HepG2 (cell line): ENCODE data around the gene OS9. TPM values are rescaled to one million over a fixed set of nuclear protein-coding genes. Genes with fewer than 3 reads are reported as not detected.
A peak's percentile ranks its signal among the peaks of the same experiment; 100 is the strongest.

Experiments
- ATAC-seq: fragments of 200-7000 bp; cut with Tn5 transposase; 3 replicates; pipeline ENCODE4 v1.9.1; 2020; ENCODE audit warnings: mild to moderate bottlenecking, moderate library complexity
- BruUV-seq: library from RNA; stranded (reverse); fragments of 400-500 nt; replicated peaks from 2 replicates; lab custom pipeline; 2021; lab: Mats Ljungman, UMichigan
- CTCF ChIA-PET: fragments of 300-600 bp; formaldehyde crosslinking; extraction: SDS; loops from one replicate; lab custom pipeline; 2021; ENCODE audit warnings: low total read pairs, inconsistent platforms, low intra/inter-chr PET ratio; lab: Yijun Ruan, JAX
- POLR2A ChIA-PET: fragments of 350-600 bp; sonication (Branson Sonifier 250); formaldehyde crosslinking; loops from one replicate; lab custom pipeline; 2020; ENCODE audit warnings: antibody characterized with exemption, inconsistent platforms; lab: Yijun Ruan, JAX
- DNase-seq: peaks from one replicate; pipeline ENCODE4 v3.0.0-alpha.2; 2015; ENCODE audit warnings: low spot score
- FAIRE-seq: peaks from 3 replicates; lab custom pipeline; 2011; peaks lifted over from hg19 to GRCh38; lab: Jason Lieb, UNC
- H2AFZ ChIP-seq: one replicate; pipeline ENCODE4 v1.6.1; 2011; ENCODE audit warnings: low read length, inconsistent platforms
- H3K27ac ChIP-seq: fragments of 300-600 bp; 3 replicates; pipeline ENCODE4 v1.8.0; 2011; ENCODE audit warnings: mixed run types, mild to moderate bottlenecking, mixed read lengths, low read length, inconsistent platforms; ENCODE audit not compliant: insufficient read depth; ENCODE audit errors: extremely low read length
- H3K27me3 ChIP-seq, 2 experiments: fragments of 200-600 bp in 1 of 2; 2 replicates in 1 of 2; 3 replicates in 1 of 2; pipeline versions ENCODE4 v1.6.0 to v1.8.0; 2011; ENCODE audit warnings: low read length in 2 of 2, mild to moderate bottlenecking in 2 of 2, moderate library complexity in 2 of 2, inconsistent platforms in 1 of 2; ENCODE audit not compliant: insufficient read depth in 2 of 2, control insufficient read depth in 1 of 2
- H3K36me3 ChIP-seq, 2 experiments: fragments of 200-600 bp in 1 of 2; replicated peaks in 1 of 2; 2 replicates in 1 of 2; 3 replicates in 1 of 2; pipeline versions ENCODE4 v1.5.1 to v1.8.0; 2011; ENCODE audit warnings: low read length in 2 of 2, inconsistent platforms in 1 of 2; ENCODE audit not compliant: insufficient read depth in 2 of 2, control insufficient read depth in 1 of 2
- H3K4me1 ChIP-seq: 2 replicates; pipeline ENCODE4 v1.5.1; 2012; ENCODE audit warnings: low read length, inconsistent platforms; ENCODE audit not compliant: insufficient read depth
- H3K4me2 ChIP-seq: 2 replicates; pipeline ENCODE4 v1.6.0; 2011; ENCODE audit warnings: low read depth, low read length, inconsistent platforms
- H3K4me3 ChIP-seq, 3 experiments: fragments of 200-600 bp in 1 of 3; sonication (generic), shearing (Covaris generic) in 1 of 3; replicated peaks in 1 of 3; 2 replicates each; pipeline ENCODE4 v1.5.1; 2011 to 2016; ENCODE audit warnings: low read length in 3 of 3, inconsistent platforms in 2 of 3, low read depth in 2 of 3, mild to moderate bottlenecking in 2 of 3, control low read depth in 1 of 3, mixed read lengths in 1 of 3; ENCODE audit not compliant: insufficient read depth in 1 of 3
- H3K79me2 ChIP-seq: one replicate; pipeline ENCODE4 v1.6.1; 2011; ENCODE audit warnings: low read length, inconsistent platforms; ENCODE audit not compliant: insufficient read depth
- H3K9ac ChIP-seq: 2 replicates; pipeline ENCODE4 v1.6.0; 2011; ENCODE audit warnings: mild to moderate bottlenecking, low read depth, low read length, inconsistent platforms; ENCODE audit not compliant: insufficient read depth
- H3K9me3 ChIP-seq: 2 replicates; pipeline ENCODE4 v1.5.1; 2012; ENCODE audit warnings: mild to moderate bottlenecking, low read length
- H4K20me1 ChIP-seq: 2 replicates; pipeline ENCODE4 v1.6.0; 2011; ENCODE audit warnings: inconsistent platforms, mild to moderate bottlenecking, low read length, moderate library complexity; ENCODE audit not compliant: insufficient read depth
- BCL6 ChIP-seq: IDR thresholded peaks from 2 replicates; pipeline ENCODE4 v1.6.1; 2016; ENCODE audit warnings: missing genetic modification reagents, missing compliant biosample characterization
- GATAD1 ChIP-seq: IDR thresholded peaks from 2 replicates; pipeline ENCODE4 v1.6.1; 2016; ENCODE audit warnings: missing genetic modification reagents, missing compliant biosample characterization
- LCORL ChIP-seq, 2 experiments: fragments of 450-650 bp in 1 of 2; sonication (generic) in 1 of 2; formaldehyde crosslinking in 1 of 2; IDR thresholded peaks; 2 replicates each; pipeline versions ENCODE4 v1.5.0 to v1.6.1; 2017 to 2020; ENCODE audit warnings: antibody characterized with exemption in 1 of 2, missing genetic modification reagents in 1 of 2
- MAZ ChIP-seq, 2 experiments: sonication (generic) in 1 of 2; formaldehyde crosslinking in 1 of 2; IDR thresholded peaks; 2 replicates each; pipeline versions ENCODE4 v1.5.0 to v1.6.1; 2012 to 2020; ENCODE audit warnings: low read depth in 2 of 2, mild to moderate bottlenecking in 2 of 2, borderline replicate concordance in 1 of 2, improper control_type of control experiment in 1 of 2, low read length in 1 of 2, missing genetic modification reagents in 1 of 2, moderate library complexity in 1 of 2
- RAD21 ChIP-seq: fragments of 450-650 bp; formaldehyde crosslinking; IDR thresholded peaks from 2 replicates; pipeline ENCODE4 v1.5.0; 2020; ENCODE audit warnings: mild to moderate bottlenecking
- SNAPC2 ChIP-seq: sonication (generic); formaldehyde crosslinking; IDR thresholded peaks from 2 replicates; pipeline ENCODE4 v1.8.1; 2022; ENCODE audit warnings: mild to moderate bottlenecking, missing genetic modification reagents
- XRCC5 ChIP-seq: fragments of 200-400 bp; formaldehyde crosslinking; optimal IDR thresholded peaks from 2 replicates; pipeline ENCODE3; 2017; ENCODE audit warnings: mild to moderate bottlenecking, low read length
- ZNF816 ChIP-seq: sonication (generic); formaldehyde crosslinking; IDR thresholded peaks from 2 replicates; pipeline ENCODE4 v1.8.0; 2022; ENCODE audit warnings: missing genetic modification reagents, mild to moderate bottlenecking, borderline replicate concordance
- WGBS: methylation state at CpG from one replicate; pipeline ENCODE4 v1.1.6; 2017; ENCODE audit warnings: low lambda C conversion rate; 5-methylcytosine and 5-hydroxymethylcytosine counted together
- in situ Hi-C: cut with HindIII; loops from 2 replicates; pipeline ENCODE4 v1.10.0; 2017; ENCODE audit warnings: low pct_unique_long_range_greater_than_20kb; ENCODE audit not compliant: extremely low pct_ligation_motif_present
- intact Hi-C: fragments of 100-400 bp; cut with micrococcal nuclease; formaldehyde crosslinking; loops from one replicate; pipeline ENCODE4 v1.10.0; 2022; ENCODE audit not compliant: unreplicated experiment
- polyA plus RNA-seq, 8 experiments: library from polyadenylated mRNA; depleted of rRNA in 3 of 8; stranded (reverse) in 7 of 8; unstranded in 1 of 8; fragments of >200 nt; fragmentation: Illumina TruSeq in 4 of 8; extraction: Trizol in 4 of 8; gene quantifications; 2 replicates each; pipeline versions ENCODE4 v1.2.1 to v1.2.3, GENCODE V29; 2011 to 2016; ENCODE audit warnings: low read depth in 4 of 8, missing spikeins in 1 of 8, mixed read lengths in 1 of 8; ENCODE audit not compliant: insufficient read depth in 1 of 8
- total RNA-seq, 5 experiments: library from RNA; depleted of rRNA; stranded (reverse); fragments of >200 nt; fragmentation: Illumina TruSeq; extraction: Trizol; gene quantifications; 2 replicates each; pipeline ENCODE4 v1.2.3, GENCODE V29; 2016; ENCODE audit warnings: low read depth in 1 of 5
- TF ChIP-seq, protein P1 (sequence below): sonication (generic); formaldehyde crosslinking; IDR thresholded peaks from 2 replicates; pipeline ENCODE4 v1.4.0; 2020; ENCODE audit warnings: missing genetic modification reagents
- TF ChIP-seq, protein P2 (sequence below): sonication (generic); formaldehyde crosslinking; IDR thresholded peaks from 2 replicates; pipeline ENCODE4 v1.5.0; 2020; ENCODE audit warnings: mild to moderate bottlenecking, missing genetic modification reagents, moderate library complexity
- TF ChIP-seq, protein P3 (sequence below): sonication (generic); formaldehyde crosslinking; IDR thresholded peaks from 2 replicates; pipeline ENCODE4 v1.9.0; 2021; ENCODE audit warnings: missing genetic modification reagents, borderline replicate concordance
- TF ChIP-seq, protein P4 (sequence below): sonication (generic); formaldehyde crosslinking; IDR thresholded peaks from 2 replicates; pipeline ENCODE4 v1.4.0; 2020; ENCODE audit warnings: mild to moderate bottlenecking, missing genetic modification reagents

Gene OS9
- total and polyA plus RNA-seq, 2 of the 13 experiments (the other 11 are each of a cell fraction or from before 2014, with no cell fraction given) = 156 to 206 TPM

DNA sequence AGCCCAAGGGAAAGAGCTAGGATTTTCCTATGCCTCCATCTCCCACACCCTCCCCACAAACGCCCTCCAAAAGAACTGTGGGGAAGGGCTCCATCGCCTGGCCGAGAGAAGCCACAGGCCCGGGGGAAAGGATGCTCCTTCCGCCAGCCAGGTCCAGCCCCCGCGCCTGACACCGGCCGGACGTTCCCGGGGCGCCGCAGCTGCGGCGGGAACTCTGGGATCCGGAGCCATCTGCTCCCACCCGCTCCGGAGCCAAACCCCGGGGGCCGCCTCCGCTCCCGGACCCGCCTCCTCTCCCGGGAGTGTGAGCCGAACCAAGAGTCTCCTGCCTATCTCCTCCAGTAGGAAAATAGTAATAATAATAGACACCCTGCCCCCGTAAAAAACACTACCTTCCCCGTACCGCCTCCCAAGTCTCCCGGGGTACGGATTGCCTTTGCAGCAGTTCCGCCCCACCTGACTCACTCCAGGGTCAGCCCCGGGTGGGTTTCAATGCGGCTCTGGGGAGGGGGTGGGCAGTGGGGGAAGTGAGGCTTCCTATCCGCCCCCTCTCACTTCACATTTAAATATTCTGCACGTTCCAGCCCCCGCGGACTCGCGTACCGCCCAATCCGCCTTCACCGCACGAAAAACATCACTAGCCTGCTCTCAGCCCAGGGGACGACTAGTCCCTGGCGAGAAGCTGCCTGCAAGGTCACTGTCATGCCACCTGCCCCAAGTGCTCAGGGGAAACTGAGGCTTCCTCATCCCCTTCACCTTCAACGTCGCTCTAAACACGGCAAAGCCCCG is 42.2 kb downstream of the OS9 start:
- intact Hi-C loops = loop anchor here (5.0 kb wide), 2 partner anchors 44 to 154 kb away; partner anchors contain the start of gene OS9
- in situ Hi-C loops = no loop called here
- TF ChIP-seq, protein P1, sequence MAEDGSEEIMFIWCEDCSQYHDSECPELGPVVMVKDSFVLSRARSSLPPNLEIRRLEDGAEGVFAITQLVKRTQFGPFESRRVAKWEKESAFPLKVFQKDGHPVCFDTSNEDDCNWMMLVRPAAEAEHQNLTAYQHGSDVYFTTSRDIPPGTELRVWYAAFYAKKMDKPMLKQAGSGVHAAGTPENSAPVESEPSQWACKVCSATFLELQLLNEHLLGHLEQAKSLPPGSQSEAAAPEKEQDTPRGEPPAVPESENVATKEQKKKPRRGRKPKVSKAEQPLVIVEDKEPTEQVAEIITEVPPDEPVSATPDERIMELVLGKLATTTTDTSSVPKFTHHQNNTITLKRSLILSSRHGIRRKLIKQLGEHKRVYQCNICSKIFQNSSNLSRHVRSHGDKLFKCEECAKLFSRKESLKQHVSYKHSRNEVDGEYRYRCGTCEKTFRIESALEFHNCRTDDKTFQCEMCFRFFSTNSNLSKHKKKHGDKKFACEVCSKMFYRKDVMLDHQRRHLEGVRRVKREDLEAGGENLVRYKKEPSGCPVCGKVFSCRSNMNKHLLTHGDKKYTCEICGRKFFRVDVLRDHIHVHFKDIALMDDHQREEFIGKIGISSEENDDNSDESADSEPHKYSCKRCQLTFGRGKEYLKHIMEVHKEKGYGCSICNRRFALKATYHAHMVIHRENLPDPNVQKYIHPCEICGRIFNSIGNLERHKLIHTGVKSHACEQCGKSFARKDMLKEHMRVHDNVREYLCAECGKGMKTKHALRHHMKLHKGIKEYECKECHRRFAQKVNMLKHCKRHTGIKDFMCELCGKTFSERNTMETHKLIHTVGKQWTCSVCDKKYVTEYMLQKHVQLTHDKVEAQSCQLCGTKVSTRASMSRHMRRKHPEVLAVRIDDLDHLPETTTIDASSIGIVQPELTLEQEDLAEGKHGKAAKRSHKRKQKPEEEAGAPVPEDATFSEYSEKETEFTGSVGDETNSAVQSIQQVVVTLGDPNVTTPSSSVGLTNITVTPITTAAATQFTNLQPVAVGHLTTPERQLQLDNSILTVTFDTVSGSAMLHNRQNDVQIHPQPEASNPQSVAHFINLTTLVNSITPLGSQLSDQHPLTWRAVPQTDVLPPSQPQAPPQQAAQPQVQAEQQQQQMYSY = peak; percentile 75
- TF ChIP-seq MAZ (IDR thresholded peaks at IDR 0.05; ENCODE audit: borderline replicate concordance, low read depth, low read length) = no peak
- peak; percentile 31; the same call in 1 of the 2 replicates for TF ChIP-seq MAZ (CRISPR knock-in tag; IDR thresholded peaks at IDR 0.05; ENCODE audit: low read depth)
- TF ChIP-seq LCORL (IDR thresholded peaks at IDR 0.05) = no peak
- TF ChIP-seq LCORL (CRISPR knock-in tag; IDR thresholded peaks at IDR 0.05) = peak; percentile 58; the same call in 1 of the 2 replicates
- peak; percentile 60 for TF ChIP-seq XRCC5
- peak; percentile 31; the same call in 1 of the 2 replicates for TF ChIP-seq GATAD1
- TF ChIP-seq, protein P2, sequence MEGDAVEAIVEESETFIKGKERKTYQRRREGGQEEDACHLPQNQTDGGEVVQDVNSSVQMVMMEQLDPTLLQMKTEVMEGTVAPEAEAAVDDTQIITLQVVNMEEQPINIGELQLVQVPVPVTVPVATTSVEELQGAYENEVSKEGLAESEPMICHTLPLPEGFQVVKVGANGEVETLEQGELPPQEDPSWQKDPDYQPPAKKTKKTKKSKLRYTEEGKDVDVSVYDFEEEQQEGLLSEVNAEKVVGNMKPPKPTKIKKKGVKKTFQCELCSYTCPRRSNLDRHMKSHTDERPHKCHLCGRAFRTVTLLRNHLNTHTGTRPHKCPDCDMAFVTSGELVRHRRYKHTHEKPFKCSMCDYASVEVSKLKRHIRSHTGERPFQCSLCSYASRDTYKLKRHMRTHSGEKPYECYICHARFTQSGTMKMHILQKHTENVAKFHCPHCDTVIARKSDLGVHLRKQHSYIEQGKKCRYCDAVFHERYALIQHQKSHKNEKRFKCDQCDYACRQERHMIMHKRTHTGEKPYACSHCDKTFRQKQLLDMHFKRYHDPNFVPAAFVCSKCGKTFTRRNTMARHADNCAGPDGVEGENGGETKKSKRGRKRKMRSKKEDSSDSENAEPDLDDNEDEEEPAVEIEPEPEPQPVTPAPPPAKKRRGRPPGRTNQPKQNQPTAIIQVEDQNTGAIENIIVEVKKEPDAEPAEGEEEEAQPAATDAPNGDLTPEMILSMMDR (CRISPR knock-in tag) = peak; percentile 71
- peak; percentile 62; the same call in 1 of the 2 replicates for TF ChIP-seq RAD21 (CRISPR knock-in tag)
- 0 out of 2 replicates have a peak, but pooled peaks have one; percentile 13 for TF ChIP-seq BCL6 (CRISPR knock-in tag)
- TF ChIP-seq ZNF816 (CRISPR knock-in tag) = 0 out of 2 replicates have a peak, but pooled peaks have one; percentile 45
- TF ChIP-seq, protein P3, sequence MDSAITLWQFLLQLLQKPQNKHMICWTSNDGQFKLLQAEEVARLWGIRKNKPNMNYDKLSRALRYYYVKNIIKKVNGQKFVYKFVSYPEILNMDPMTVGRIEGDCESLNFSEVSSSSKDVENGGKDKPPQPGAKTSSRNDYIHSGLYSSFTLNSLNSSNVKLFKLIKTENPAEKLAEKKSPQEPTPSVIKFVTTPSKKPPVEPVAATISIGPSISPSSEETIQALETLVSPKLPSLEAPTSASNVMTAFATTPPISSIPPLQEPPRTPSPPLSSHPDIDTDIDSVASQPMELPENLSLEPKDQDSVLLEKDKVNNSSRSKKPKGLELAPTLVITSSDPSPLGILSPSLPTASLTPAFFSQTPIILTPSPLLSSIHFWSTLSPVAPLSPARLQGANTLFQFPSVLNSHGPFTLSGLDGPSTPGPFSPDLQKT (CRISPR knock-in tag) = no peak
- TF ChIP-seq SNAPC2 (CRISPR knock-in tag) = no peak
- TF ChIP-seq, protein P4, sequence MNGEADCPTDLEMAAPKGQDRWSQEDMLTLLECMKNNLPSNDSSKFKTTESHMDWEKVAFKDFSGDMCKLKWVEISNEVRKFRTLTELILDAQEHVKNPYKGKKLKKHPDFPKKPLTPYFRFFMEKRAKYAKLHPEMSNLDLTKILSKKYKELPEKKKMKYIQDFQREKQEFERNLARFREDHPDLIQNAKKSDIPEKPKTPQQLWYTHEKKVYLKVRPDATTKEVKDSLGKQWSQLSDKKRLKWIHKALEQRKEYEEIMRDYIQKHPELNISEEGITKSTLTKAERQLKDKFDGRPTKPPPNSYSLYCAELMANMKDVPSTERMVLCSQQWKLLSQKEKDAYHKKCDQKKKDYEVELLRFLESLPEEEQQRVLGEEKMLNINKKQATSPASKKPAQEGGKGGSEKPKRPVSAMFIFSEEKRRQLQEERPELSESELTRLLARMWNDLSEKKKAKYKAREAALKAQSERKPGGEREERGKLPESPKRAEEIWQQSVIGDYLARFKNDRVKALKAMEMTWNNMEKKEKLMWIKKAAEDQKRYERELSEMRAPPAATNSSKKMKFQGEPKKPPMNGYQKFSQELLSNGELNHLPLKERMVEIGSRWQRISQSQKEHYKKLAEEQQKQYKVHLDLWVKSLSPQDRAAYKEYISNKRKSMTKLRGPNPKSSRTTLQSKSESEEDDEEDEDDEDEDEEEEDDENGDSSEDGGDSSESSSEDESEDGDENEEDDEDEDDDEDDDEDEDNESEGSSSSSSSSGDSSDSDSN (CRISPR knock-in tag) = peak; percentile 64; the same call in 1 of the 2 replicates

More for the DNA sequence above, 42.2 kb downstream of the OS9 start:
- CTCF ChIA-PET = interaction anchor here (1.8 kb wide), 1 partner anchor 10 kb away, joined by 6 read pairs; no protein-coding TSS in a partner anchor
- no peak for FAIRE-seq
- H3K9me3 ChIP-seq = no peaks in the 10 kb centered on the region
- under 1% methylated on average over 22 of the region's 49 CpGs for WGBS
- peak; percentile 78 for ATAC-seq
- peak overlapping the region; percentile 94 for H3K4me2 ChIP-seq
- POLR2A ChIA-PET = interaction anchor here (1.2 to 3.3 kb wide), 6 partner anchors 8 to 189 kb away, joined by 3 to 29 read pairs (median 4); partner anchors contain the start of genes CDK4, DCTN2 and TSPAN31
- peak overlapping the region; percentile 48 to 73 (median 49) for H3K4me3 ChIP-seq
- peak; percentile 37 for DNase-seq
- no peak overlapping the region for H2AFZ ChIP-seq
- peaks cover 42% of the 10 kb centered on the region for H3K4me1 ChIP-seq
- BruUV-seq = no TSS peak
- H3K27me3 ChIP-seq = peaks cover 12 to 64% of the 10 kb centered on the region in 2 experiments; a peak in 4 of 5 replicates
- no peaks in the 10 kb centered on the region for H3K36me3 ChIP-seq
- H4K20me1 ChIP-seq = no peaks in the 10 kb centered on the region
- no peaks in the 10 kb centered on the region for H3K79me2 ChIP-seq
- H3K27ac ChIP-seq = no peak overlapping the region
- H3K9ac ChIP-seq = no peak overlapping the region
